Measurements from ENCODE around the gene CYP39A1.

GRCh38 chr6:46563924-46564323 lies 88.7 kb downstream of the CYP39A1 start:
- TF ChIP-seq CTCF (IDR thresholded peaks at IDR 0.05) (no peak), POLR2A (IDR thresholded peaks at IDR 0.05) (no peak)
